Fibroblast of villous mesenchyme (primary cell): ENCODE measurements around the gene RIC1. TPM values are rescaled to one million over a fixed set of nuclear protein-coding genes. Genes with fewer than 3 reads are reported as not detected.

ENCODE experiments used
- DNase-seq: peaks from one replicate; pipeline ENCODE4 v3.0.0-alpha.2; 2010; ENCODE audit warnings: low read depth
- H3K4me3 ChIP-seq: 2 replicates; pipeline ENCODE4 v1.5.1; 2011; ENCODE audit warnings: low read depth, mild to moderate bottlenecking, low read length
- CTCF ChIP-seq: IDR thresholded peaks from 2 replicates; pipeline ENCODE4 v1.5.1; 2012; ENCODE audit warnings: low read depth, mild to moderate bottlenecking, low read length; ENCODE audit not compliant: insufficient read depth
- total RNA-seq: library from RNA; depleted of rRNA; stranded (reverse); fragments of >200 nt; gene quantifications from 2 replicates; pipeline ENCODE4 v1.2.3, GENCODE V29; 2012

The RIC1 gene
- total RNA-seq, 1 donor = 71.2 TPM

GRCh38 chr9:5642170-5642569 is 13.3 kb downstream of the RIC1 start:
- no peak for TF ChIP-seq CTCF
- H3K4me3 ChIP-seq = no peak overlapping the region
- DNase-seq = no peak

- no peak overlapping the region for H3K4me3 ChIP-seq
- peak; percentile 53 for DNase-seq
- no peak for TF ChIP-seq CTCF
Observed at GRCh38 chr9:5643005-5643624, 14.2 kb downstream of the RIC1 start.

GRCh38 chr9:5644501-5644900 is 15.6 kb downstream of the RIC1 start:
- H3K4me3 ChIP-seq = no peak overlapping the region
- TF ChIP-seq CTCF = no peak
- no peak for DNase-seq

- no peak for TF ChIP-seq CTCF
- H3K4me3 ChIP-seq = no peak overlapping the region
- DNase-seq = peak; percentile 31
Observed at GRCh38 chr9:5646116-5646515, 17.2 kb downstream of the RIC1 start.

- DNase-seq = no peak
- no peak for TF ChIP-seq CTCF
- H3K4me3 ChIP-seq = no peak overlapping the region
Observed at GRCh38 chr9:5650356-5651105, 21.6 kb downstream of the RIC1 start.

- TF ChIP-seq CTCF = no peak
- DNase-seq = no peak
Observed at GRCh38 chr9:5651246-5651645, 22.3 kb downstream of the RIC1 start.

More at GRCh38 chr9:5651246-5651645, 22.3 kb downstream of the RIC1 start:
- no peak overlapping the region for H3K4me3 ChIP-seq
